IMR-90 (cell line): ENCODE measurements around the gene HECW1. TPM values are rescaled to one million over a fixed set of nuclear protein-coding genes. Genes with fewer than 3 reads are reported as not detected.

ENCODE experiments used
- ATAC-seq: fragments of 200-7000 bp; cut with Tn5 transposase; 2 replicates; pipeline ENCODE4 v1.9.1; 2020; ENCODE audit warnings: low read depth, mild to moderate bottlenecking, moderate library complexity
- BruUV-seq: library from RNA; stranded (reverse); fragments of 400-500 nt; replicated peaks from 2 replicates; lab custom pipeline; 2021; lab: Mats Ljungman, UMichigan
- CTCF ChIA-PET: fragments of 300-600 bp; formaldehyde crosslinking; extraction: SDS; loops from one replicate; lab custom pipeline; 2021; ENCODE audit warnings: antibody characterized with exemption; lab: Yijun Ruan, JAX
- POLR2A ChIA-PET: fragments of 300-600 bp; sonication (Branson Sonifier 250); formaldehyde crosslinking; loops from one replicate; lab custom pipeline; 2022; ENCODE audit warnings: antibody characterized with exemption; ENCODE audit not compliant: unreplicated experiment; lab: Charles Lee
- DNase-seq: peaks from one replicate; pipeline ENCODE4 v3.0.0; 2013
- H2AFZ ChIP-seq: replicated peaks from 2 replicates; pipeline ENCODE3; 2013; ENCODE audit warnings: low read length, mild to moderate bottlenecking; ENCODE audit not compliant: poor library complexity
- H2AK5ac ChIP-seq: 2 replicates; pipeline ENCODE4 v1.6.1; 2013; ENCODE audit warnings: low read depth, low read length, inconsistent platforms
- H2AK9ac ChIP-seq: replicated peaks from 2 replicates; pipeline ENCODE3; 2013; ENCODE audit warnings: mild to moderate bottlenecking, low read depth, low read length, moderate library complexity; ENCODE audit not compliant: poor library complexity
- H2BK120ac ChIP-seq: 2 replicates; pipeline ENCODE4 v1.6.1; 2013; ENCODE audit warnings: low read depth, low read length, inconsistent platforms
- H2BK15ac ChIP-seq: 3 replicates; pipeline ENCODE4 v1.6.1; 2013; ENCODE audit warnings: low read depth, low read length, inconsistent platforms
- H2BK20ac ChIP-seq: 2 replicates; pipeline ENCODE4 v1.6.1; 2013; ENCODE audit warnings: low read depth, mild to moderate bottlenecking, inconsistent platforms, low read length, moderate library complexity
- H2BK5ac ChIP-seq: 2 replicates; pipeline ENCODE4 v1.6.1; 2013; ENCODE audit warnings: mild to moderate bottlenecking, low read depth, low read length, inconsistent platforms; ENCODE audit not compliant: poor library complexity, severe bottlenecking
- H3K14ac ChIP-seq: replicated peaks from 2 replicates; pipeline ENCODE4 v1.6.1; 2013; ENCODE audit warnings: low read depth, low read length, inconsistent platforms
- H3K18ac ChIP-seq: 2 replicates; pipeline ENCODE4 v1.6.1; 2013; ENCODE audit warnings: low read depth, low read length, control low read depth
- H3K23ac ChIP-seq: 2 replicates; pipeline ENCODE4 v1.6.1; 2013; ENCODE audit warnings: low read depth, low read length, inconsistent platforms
- H3K27ac ChIP-seq: 2 replicates; pipeline ENCODE4 v1.5.1; 2013; ENCODE audit warnings: mild to moderate bottlenecking, control low read depth, low read length; ENCODE audit not compliant: insufficient read depth
- H3K27me3 ChIP-seq: 2 replicates; pipeline ENCODE4 v1.6.1; 2013; ENCODE audit warnings: low read length; ENCODE audit not compliant: control insufficient read depth, insufficient read depth
- H3K36me3 ChIP-seq: 2 replicates; pipeline ENCODE4 v1.6.1; 2013; ENCODE audit warnings: low read length, mixed read lengths; ENCODE audit not compliant: control insufficient read depth, insufficient read depth
- H3K4ac ChIP-seq: 2 replicates; pipeline ENCODE4 v1.6.1; 2013; ENCODE audit warnings: low read depth, low read length, inconsistent platforms
- H3K4me1 ChIP-seq: 2 replicates; pipeline ENCODE4 v1.6.1; 2013; ENCODE audit warnings: low read length, mixed read lengths; ENCODE audit not compliant: control insufficient read depth, insufficient read depth
- H3K4me2 ChIP-seq: 2 replicates; pipeline ENCODE4 v1.6.1; 2013; ENCODE audit warnings: low read depth, mild to moderate bottlenecking, control low read depth, low read length, moderate library complexity
- H3K4me3 ChIP-seq: 2 replicates; pipeline ENCODE4 v1.5.1; 2013; ENCODE audit warnings: low read depth, mild to moderate bottlenecking, control low read depth, low read length, moderate library complexity; ENCODE audit not compliant: insufficient read depth
- H3K56ac ChIP-seq: 2 replicates; pipeline ENCODE4 v1.6.1; 2013; ENCODE audit warnings: low read length, inconsistent platforms; ENCODE audit not compliant: insufficient read depth; ENCODE audit errors: extremely low read depth
- H3K79me1 ChIP-seq, 2 experiments: 2 replicates each; pipeline ENCODE4 v1.6.1; 2013; ENCODE audit warnings: low read length in 2 of 2, inconsistent platforms in 1 of 2, low read depth in 1 of 2
- H3K9ac ChIP-seq: 2 replicates; pipeline ENCODE4 v1.6.1; 2013; ENCODE audit warnings: low read depth, low read length, control low read depth
- H3K9me1 ChIP-seq: 2 replicates; pipeline ENCODE4 v1.6.1; 2013; ENCODE audit warnings: low read length, inconsistent platforms; ENCODE audit not compliant: insufficient read depth
- H3K9me3 ChIP-seq: 2 replicates; pipeline ENCODE4 v1.6.1; 2013; ENCODE audit warnings: low read length; ENCODE audit not compliant: control insufficient read depth, insufficient read depth
- H4K20me1 ChIP-seq: 2 replicates; pipeline ENCODE4 v1.6.1; 2013; ENCODE audit warnings: low read length, inconsistent platforms; ENCODE audit not compliant: insufficient read depth
- H4K5ac ChIP-seq: 2 replicates; pipeline ENCODE4 v1.6.1; 2013; ENCODE audit warnings: mild to moderate bottlenecking, low read depth, low read length, control low read depth
- H4K8ac ChIP-seq, 2 experiments: 2 replicates each; pipeline ENCODE4 v1.6.1; 2013; ENCODE audit warnings: low read depth in 2 of 2, low read length in 2 of 2, control low read depth in 1 of 2, inconsistent platforms in 1 of 2
- H4K91ac ChIP-seq: 2 replicates; pipeline ENCODE4 v1.6.1; 2013; ENCODE audit warnings: low read depth, low read length, inconsistent platforms; ENCODE audit not compliant: insufficient read depth
- CEBPB ChIP-seq: IDR thresholded peaks from 2 replicates; pipeline ENCODE4 v1.6.1; 2012; ENCODE audit warnings: low read depth, low read length, improper control_type of control experiment
- RFX5 ChIP-seq: IDR thresholded peaks from 2 replicates; pipeline ENCODE4 v1.8.0; 2012; ENCODE audit warnings: low read depth, mild to moderate bottlenecking, low read length, moderate library complexity
- WGBS, 2 experiments: methylation state at CpG; one replicate each; pipeline versions ENCODE4 v1.1.5 to v1.1.7; 2013; ENCODE audit warnings: missing lambda C conversion rate in 2 of 2; ENCODE audit not compliant: insufficient read length in 1 of 2; ENCODE audit errors: extremely low coverage in 2 of 2; 5-methylcytosine and 5-hydroxymethylcytosine counted together
- dilution Hi-C: fragments of 300-500 bp; cut with HindIII; formaldehyde crosslinking; loops from one replicate; pipeline ENCODE4 v1.14.3; 2018; ENCODE audit warnings: low sequenced_read_pairs; ENCODE audit not compliant: unreplicated experiment
- in situ Hi-C: fragments of 300-500 bp; cut with MboI; formaldehyde crosslinking; loops from 3 replicates; pipeline ENCODE4 v1.14.3; 2019; ENCODE audit warnings: low sequenced_read_pairs, inconsistent platforms, mixed read lengths
- intact Hi-C: fragments of 100-400 bp; cut with micrococcal nuclease; formaldehyde crosslinking; loops from 2 replicates; pipeline ENCODE4 v1.10.0; 2022
- polyA plus RNA-seq, 3 experiments: library from polyadenylated mRNA; depleted of rRNA; stranded (reverse); fragments of >200 nt; gene quantifications; 2 replicates each; pipeline ENCODE4 v1.2.3, GENCODE V29; 2012; ENCODE audit warnings: low replicate concordance in 1 of 3
- total RNA-seq: library from RNA; depleted of rRNA; stranded (reverse); fragments of >200 nt; gene quantifications from 2 replicates; pipeline ENCODE4 v1.2.3, GENCODE V29; 2012

Gene HECW1
- total and polyA plus RNA-seq, 2 of the 4 experiments (the other 2 are of a cell fraction), result 0.56 to 1.3 TPM

DNA sequence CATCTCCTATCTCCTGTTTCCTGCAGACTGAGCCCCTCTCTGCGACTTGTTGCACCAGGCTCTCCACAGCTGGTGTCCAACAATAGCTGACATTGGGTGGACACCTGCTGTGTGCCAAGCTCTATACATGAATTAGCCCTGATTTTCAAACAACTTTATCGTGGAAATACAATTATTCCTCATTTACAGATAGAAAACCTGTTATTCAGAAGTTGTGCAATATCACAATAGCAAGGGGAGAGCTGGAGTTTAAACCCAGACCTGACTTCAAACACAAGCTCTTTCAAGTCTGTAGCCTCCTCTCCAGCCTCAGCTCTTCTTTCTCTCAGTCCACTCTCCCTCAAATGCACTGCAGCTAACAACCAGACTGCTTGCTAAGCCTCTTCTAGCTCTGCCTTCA lies 168.8 kb downstream of the HECW1 start:
- H3K14ac ChIP-seq, result no peak overlapping the region
- no peak overlapping the region for H3K9ac ChIP-seq
- BruUV-seq, result no TSS peak
- TF ChIP-seq RFX5 (no peak), CEBPB (peak; percentile 63)
- H3K9me1 ChIP-seq, result no peaks in the 10 kb centered on the region
- no peak overlapping the region for H2BK15ac ChIP-seq
- ATAC-seq (no peak), DNase-seq (no peak)
- H3K36me3 ChIP-seq, result no peaks in the 10 kb centered on the region
- dilution Hi-C loops, result no loop called here
- no peaks in the 10 kb centered on the region for H4K20me1 ChIP-seq
- no peak overlapping the region for H3K56ac ChIP-seq
- H2AK5ac ChIP-seq, result no peak overlapping the region
- no peak overlapping the region for H3K18ac ChIP-seq
- no peaks in the 10 kb centered on the region for H3K4me1 ChIP-seq
- H3K79me1 ChIP-seq, result no peaks in the 10 kb centered on the region
- no peak overlapping the region for H4K8ac ChIP-seq
- no peak overlapping the region for H3K27ac ChIP-seq
- CTCF ChIA-PET, result no interaction called here
- H2BK5ac ChIP-seq, result no peak overlapping the region
- H4K5ac ChIP-seq, result no peak overlapping the region
- peaks cover 2% of the 10 kb centered on the region; the same call in 1 of the 2 replicates for H3K27me3 ChIP-seq
- WGBS, 2 experiments, result 20% methylated on average over 1 of the region's 2 CpGs; no CpG with 5 or more reads in 1 of the 2 experiments
- in situ Hi-C loops, result no loop called here
- no peak overlapping the region for H4K91ac ChIP-seq
- intact Hi-C loops, result no loop called here
- no peak overlapping the region for H3K4ac ChIP-seq
- no peak overlapping the region for H2AFZ ChIP-seq
- no peak overlapping the region for H3K4me3 ChIP-seq
- H3K9me3 ChIP-seq, result no peaks in the 10 kb centered on the region
- no peak overlapping the region for H2BK120ac ChIP-seq
- no peak overlapping the region for H2BK20ac ChIP-seq
- no peak overlapping the region for H3K23ac ChIP-seq
- POLR2A ChIA-PET, result no interaction called here
- no peak overlapping the region for H2AK9ac ChIP-seq
- no peak overlapping the region for H3K4me2 ChIP-seq
